HL-60 (cell line): ENCODE results near the gene LRFN4.

Source experiments
- DNase-seq, 2 experiments: peaks; one replicate each; pipeline ENCODE4 v3.0.0-alpha.2; 2010 to 2020; ENCODE audit warnings: low read depth in 1 of 2, low spot score in 1 of 2
- H3K27ac ChIP-seq: fragments of 250-450 bp; sonication (Bioruptor Pico); replicated peaks from 2 replicates; pipeline ENCODE4 v1.5.1; 2020; ENCODE audit warnings: mild to moderate bottlenecking, moderate library complexity
- H3K27me3 ChIP-seq: fragments of 250-450 bp; sonication (Bioruptor Pico); 2 replicates; pipeline ENCODE4 v1.5.1; 2021; ENCODE audit warnings: mild to moderate bottlenecking, moderate library complexity; ENCODE audit not compliant: insufficient read depth, poor library complexity, severe bottlenecking
- H3K4me3 ChIP-seq: replicated peaks from 2 replicates; pipeline ENCODE4 v1.5.1; 2011; ENCODE audit warnings: mild to moderate bottlenecking, control low read depth, low read length; ENCODE audit not compliant: insufficient read depth
- CTCF ChIP-seq: IDR thresholded peaks from one replicate; pipeline ENCODE4 v1.5.1; 2011; ENCODE audit warnings: low read length, control low read depth, inconsistent platforms; ENCODE audit not compliant: insufficient read depth
- GABPA ChIP-seq: IDR thresholded peaks from 2 replicates; pipeline ENCODE4 v1.6.1; 2012; ENCODE audit warnings: low read depth
- POLR2AphosphoS5 ChIP-seq: IDR thresholded peaks from 2 replicates; pipeline ENCODE4 v1.6.1; 2012; ENCODE audit warnings: low read depth
- SPI1 ChIP-seq: IDR thresholded peaks from 2 replicates; pipeline ENCODE4 v1.6.1; 2012; ENCODE audit warnings: low read depth, mild to moderate bottlenecking, borderline replicate concordance
- TF ChIP-seq, protein P1 (sequence below): IDR thresholded peaks from 2 replicates; pipeline ENCODE4 v1.6.1; 2012; ENCODE audit warnings: low read depth; ENCODE audit not compliant: insufficient replicate concordance

Gene LRFN4

GRCh38 chr11:66906061-66906733, 49.3 kb downstream of the LRFN4 start:
- Histone ChIP-seq H3K27ac (no peak overlapping the region), H3K4me3 (no peak overlapping the region), H3K27me3 (no peaks in the 10 kb centered on the region)
- no peak for DNase-seq
- TF ChIP-seq POLR2AphosphoS5: no peak

DNA sequence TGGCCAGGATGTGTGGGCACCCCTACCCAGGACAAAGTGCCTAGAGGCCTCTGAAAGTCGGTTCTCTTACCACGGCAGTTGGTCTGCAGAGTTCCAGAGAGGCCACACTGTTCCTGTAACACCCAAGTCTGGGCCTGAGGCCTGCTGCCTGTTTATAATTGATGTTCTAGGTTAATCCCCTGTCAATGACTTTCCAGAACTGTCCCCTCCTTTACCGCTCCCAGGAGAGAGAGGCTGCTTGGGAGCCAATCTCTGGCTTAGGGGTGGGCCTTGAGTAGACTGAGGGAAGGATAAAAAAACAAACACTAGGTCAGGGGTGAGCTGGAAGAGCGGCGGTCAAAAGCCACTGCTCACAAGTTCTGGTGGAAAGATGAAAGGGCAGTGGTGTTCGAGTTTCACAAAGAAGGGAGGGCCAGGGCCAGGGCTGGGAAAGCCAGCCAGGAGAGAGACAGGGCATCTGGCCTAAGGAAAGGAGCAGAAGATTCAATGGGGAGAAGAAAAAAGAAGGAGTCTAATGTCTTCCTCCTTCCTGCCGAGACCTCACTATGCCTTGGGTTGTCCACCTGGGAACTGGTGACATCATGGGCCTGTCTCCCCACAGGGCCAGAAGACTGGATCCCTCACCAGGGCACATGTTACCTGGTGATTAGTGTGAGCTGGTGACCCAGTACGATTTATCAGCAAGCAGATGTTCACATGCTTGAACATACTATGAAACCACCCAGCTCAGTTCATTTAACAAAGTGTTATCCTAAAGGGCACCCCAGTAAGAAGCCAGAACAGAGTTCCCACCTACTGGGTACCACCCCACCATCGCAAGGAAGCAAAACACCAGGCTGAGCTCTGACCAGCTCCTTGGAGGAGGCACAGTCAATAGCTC, 51.1 kb downstream of the LRFN4 start:
- H3K27me3 ChIP-seq: no peaks in the 10 kb centered on the region
- DNase-seq: no peak
- no peak for TF ChIP-seq GABPA
- TF ChIP-seq SPI1: no peak
- no peak for TF ChIP-seq POLR2AphosphoS5
- TF ChIP-seq, protein P1, sequence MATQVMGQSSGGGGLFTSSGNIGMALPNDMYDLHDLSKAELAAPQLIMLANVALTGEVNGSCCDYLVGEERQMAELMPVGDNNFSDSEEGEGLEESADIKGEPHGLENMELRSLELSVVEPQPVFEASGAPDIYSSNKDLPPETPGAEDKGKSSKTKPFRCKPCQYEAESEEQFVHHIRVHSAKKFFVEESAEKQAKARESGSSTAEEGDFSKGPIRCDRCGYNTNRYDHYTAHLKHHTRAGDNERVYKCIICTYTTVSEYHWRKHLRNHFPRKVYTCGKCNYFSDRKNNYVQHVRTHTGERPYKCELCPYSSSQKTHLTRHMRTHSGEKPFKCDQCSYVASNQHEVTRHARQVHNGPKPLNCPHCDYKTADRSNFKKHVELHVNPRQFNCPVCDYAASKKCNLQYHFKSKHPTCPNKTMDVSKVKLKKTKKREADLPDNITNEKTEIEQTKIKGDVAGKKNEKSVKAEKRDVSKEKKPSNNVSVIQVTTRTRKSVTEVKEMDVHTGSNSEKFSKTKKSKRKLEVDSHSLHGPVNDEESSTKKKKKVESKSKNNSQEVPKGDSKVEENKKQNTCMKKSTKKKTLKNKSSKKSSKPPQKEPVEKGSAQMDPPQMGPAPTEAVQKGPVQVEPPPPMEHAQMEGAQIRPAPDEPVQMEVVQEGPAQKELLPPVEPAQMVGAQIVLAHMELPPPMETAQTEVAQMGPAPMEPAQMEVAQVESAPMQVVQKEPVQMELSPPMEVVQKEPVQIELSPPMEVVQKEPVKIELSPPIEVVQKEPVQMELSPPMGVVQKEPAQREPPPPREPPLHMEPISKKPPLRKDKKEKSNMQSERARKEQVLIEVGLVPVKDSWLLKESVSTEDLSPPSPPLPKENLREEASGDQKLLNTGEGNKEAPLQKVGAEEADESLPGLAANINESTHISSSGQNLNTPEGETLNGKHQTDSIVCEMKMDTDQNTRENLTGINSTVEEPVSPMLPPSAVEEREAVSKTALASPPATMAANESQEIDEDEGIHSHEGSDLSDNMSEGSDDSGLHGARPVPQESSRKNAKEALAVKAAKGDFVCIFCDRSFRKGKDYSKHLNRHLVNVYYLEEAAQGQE: no peak
- TF ChIP-seq CTCF: no peak
- no peak overlapping the region for H3K4me3 ChIP-seq
- no peak overlapping the region for H3K27ac ChIP-seq

DNA sequence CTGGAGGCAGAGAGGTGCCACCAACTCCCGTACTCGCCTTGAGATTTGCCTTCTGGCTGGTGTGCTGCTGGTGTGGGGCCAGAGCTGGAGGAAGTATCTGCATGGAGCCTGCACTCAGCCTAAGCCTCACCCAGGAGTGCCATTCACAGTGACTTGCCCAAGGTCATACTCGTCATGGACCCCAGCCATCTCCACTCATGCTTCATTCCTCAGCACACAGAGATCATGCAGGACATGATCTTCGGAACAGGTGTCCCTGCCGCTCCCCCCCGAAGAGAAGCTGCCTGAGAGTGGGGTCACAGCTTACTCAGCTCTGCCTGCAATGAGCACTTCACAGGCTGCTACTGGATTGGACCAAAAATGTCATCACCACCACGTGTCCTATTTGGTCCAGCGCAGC, 52.3 kb downstream of the LRFN4 start:
- no peak overlapping the region for H3K4me3 ChIP-seq
- TF ChIP-seq POLR2AphosphoS5: no peak
- TF ChIP-seq GABPA: no peak
- TF ChIP-seq, protein P1: no peak
- no peak for TF ChIP-seq CTCF
- no peak for TF ChIP-seq SPI1

GRCh38 chr11:66910016-66910415, 53.2 kb downstream of the LRFN4 start:
- Histone ChIP-seq H3K27me3 (no peaks in the 10 kb centered on the region), H3K4me3 (no peak overlapping the region), H3K27ac (no peak overlapping the region)
- no peak for TF ChIP-seq POLR2AphosphoS5
- TF ChIP-seq, protein P1: no peak
- DNase-seq: no peak

More for the DNA sequence above, 52.3 kb downstream of the LRFN4 start:
- DNase-seq: no peak
- Histone ChIP-seq H3K27me3 (no peaks in the 10 kb centered on the region), H3K27ac (no peak overlapping the region)
